LNCAP (cell line): Measurements from ENCODE around the gene NACA2.

Experiments
- TF ChIP-seq, protein P1 (sequence below): fragments of 450-650 bp; IDR thresholded peaks from 2 replicates; pipeline ENCODE4 v1.5.1; 2017; ENCODE audit warnings: mild to moderate bottlenecking

NACA2 gene

DNA sequence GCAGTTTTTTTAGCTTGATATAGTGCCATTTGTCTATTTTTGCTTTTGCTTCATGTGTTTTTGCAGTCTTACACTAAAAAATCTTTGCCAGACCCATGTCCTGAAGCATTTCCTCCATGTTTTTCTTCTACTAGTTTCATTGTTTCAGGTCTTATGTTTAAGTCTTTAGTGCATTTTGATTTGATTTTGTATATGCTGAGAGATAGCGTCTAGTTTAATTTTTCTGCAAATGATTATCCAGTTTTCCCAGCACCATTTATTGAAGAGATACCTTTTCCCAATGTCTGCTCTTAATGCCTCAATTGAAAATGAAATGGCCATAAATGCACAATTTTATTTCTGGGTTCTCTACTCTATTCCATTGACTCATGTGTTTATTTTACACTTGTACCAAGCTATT is 40.8 kb upstream of the NACA2 start:
- TF ChIP-seq, protein P1, sequence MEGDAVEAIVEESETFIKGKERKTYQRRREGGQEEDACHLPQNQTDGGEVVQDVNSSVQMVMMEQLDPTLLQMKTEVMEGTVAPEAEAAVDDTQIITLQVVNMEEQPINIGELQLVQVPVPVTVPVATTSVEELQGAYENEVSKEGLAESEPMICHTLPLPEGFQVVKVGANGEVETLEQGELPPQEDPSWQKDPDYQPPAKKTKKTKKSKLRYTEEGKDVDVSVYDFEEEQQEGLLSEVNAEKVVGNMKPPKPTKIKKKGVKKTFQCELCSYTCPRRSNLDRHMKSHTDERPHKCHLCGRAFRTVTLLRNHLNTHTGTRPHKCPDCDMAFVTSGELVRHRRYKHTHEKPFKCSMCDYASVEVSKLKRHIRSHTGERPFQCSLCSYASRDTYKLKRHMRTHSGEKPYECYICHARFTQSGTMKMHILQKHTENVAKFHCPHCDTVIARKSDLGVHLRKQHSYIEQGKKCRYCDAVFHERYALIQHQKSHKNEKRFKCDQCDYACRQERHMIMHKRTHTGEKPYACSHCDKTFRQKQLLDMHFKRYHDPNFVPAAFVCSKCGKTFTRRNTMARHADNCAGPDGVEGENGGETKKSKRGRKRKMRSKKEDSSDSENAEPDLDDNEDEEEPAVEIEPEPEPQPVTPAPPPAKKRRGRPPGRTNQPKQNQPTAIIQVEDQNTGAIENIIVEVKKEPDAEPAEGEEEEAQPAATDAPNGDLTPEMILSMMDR, result no peak

GRCh38 chr17:61627658-61628057 is 36.6 kb upstream of the NACA2 start:
- TF ChIP-seq, protein P1, result no peak

GRCh38 chr17:61627125-61627524 is 36.1 kb upstream of the NACA2 start:
- TF ChIP-seq, protein P1, result no peak

- TF ChIP-seq, protein P1, result no peak
These were observed 34.5 kb upstream of the NACA2 start for GRCh38 chr17:61625564-61625963.

- TF ChIP-seq, protein P1, result no peak
These were observed 33.9 kb upstream of the NACA2 start for GRCh38 chr17:61624951-61625350.

GRCh38 chr17:61621317-61621716 is 30.3 kb upstream of the NACA2 start:
- TF ChIP-seq, protein P1, result no peak

DNA sequence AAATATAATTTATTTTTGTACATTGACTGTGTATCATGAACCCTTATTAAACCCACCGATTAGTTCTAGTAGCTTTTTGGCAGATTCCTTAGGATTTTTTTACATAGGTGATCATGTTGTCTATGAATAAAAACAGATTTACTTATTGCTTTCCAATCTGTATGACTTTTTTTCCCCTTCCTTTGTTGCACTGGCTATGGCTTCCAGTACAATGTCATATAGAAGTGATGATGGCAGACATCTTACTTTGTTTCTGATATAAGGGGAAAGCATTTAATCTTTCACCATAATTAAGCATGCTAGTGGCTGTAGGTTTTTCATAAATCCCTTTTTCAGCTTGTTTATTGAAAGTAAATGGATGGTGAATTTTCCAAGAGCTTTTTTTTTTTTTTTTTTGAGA is 28.9 kb upstream of the NACA2 start:
- TF ChIP-seq, protein P1, result no peak

- TF ChIP-seq, protein P1, result no peak
These were observed 28.5 kb upstream of the NACA2 start for GRCh38 chr17:61619493-61619892.
